HEK293 (cell line): Measurements from ENCODE around the gene EYS.

Experiments
- CTCF ChIP-seq: fragments of 450-650 bp; formaldehyde crosslinking; IDR thresholded peaks from 2 replicates; pipeline ENCODE4 v1.5.1; 2016; ENCODE audit warnings: missing biosample characterization, missing genetic modification characterization
- TSHZ1 ChIP-seq: fragments of 450-650 bp; formaldehyde crosslinking; IDR thresholded peaks from 2 replicates; pipeline ENCODE4 v1.5.1; 2016; ENCODE audit warnings: missing biosample characterization, missing genetic modification characterization, borderline replicate concordance
- ZBTB11 ChIP-seq: fragments of 450-650 bp; formaldehyde crosslinking; conservative IDR thresholded peaks from 2 replicates; pipeline ENCODE4 v1.5.1; 2016; ENCODE audit warnings: low read depth, missing biosample characterization, missing genetic modification characterization
- ZBTB26 ChIP-seq: fragments of 450-650 bp; formaldehyde crosslinking; optimal IDR thresholded peaks from 2 replicates; pipeline ENCODE3; 2016; ENCODE audit warnings: missing biosample characterization, mild to moderate bottlenecking, missing genetic modification characterization
- ZBTB8A ChIP-seq: fragments of 450-650 bp; formaldehyde crosslinking; IDR thresholded peaks from 2 replicates; pipeline ENCODE4 v1.5.1; 2016; ENCODE audit warnings: missing biosample characterization, missing genetic modification characterization
- ZEB2 ChIP-seq: fragments of 450-650 bp; formaldehyde crosslinking; IDR thresholded peaks from 2 replicates; pipeline ENCODE4 v1.5.1; 2016; ENCODE audit warnings: missing biosample characterization, missing genetic modification characterization
- ZNF184 ChIP-seq: fragments of 450-650 bp; IDR thresholded peaks from 2 replicates; pipeline ENCODE4 v1.5.1; 2018; ENCODE audit warnings: missing biosample characterization, mild to moderate bottlenecking, missing genetic modification characterization
- ZNF362 ChIP-seq: fragments of 450-650 bp; formaldehyde crosslinking; IDR thresholded peaks from 2 replicates; pipeline ENCODE4 v1.5.1; 2016; ENCODE audit warnings: missing biosample characterization, missing genetic modification characterization
- ZNF670 ChIP-seq: fragments of 450-650 bp; formaldehyde crosslinking; IDR thresholded peaks from 2 replicates; pipeline ENCODE4 v1.5.1; 2016; ENCODE audit warnings: missing biosample characterization, missing genetic modification characterization, low read depth
- ZNF785 ChIP-seq: fragments of 450-650 bp; formaldehyde crosslinking; IDR thresholded peaks from 2 replicates; pipeline ENCODE4 v1.5.1; 2016; ENCODE audit warnings: missing biosample characterization, missing genetic modification characterization
- ZNF792 ChIP-seq: fragments of 450-650 bp; formaldehyde crosslinking; IDR thresholded peaks from 2 replicates; pipeline ENCODE4 v1.5.1; 2016; ENCODE audit warnings: missing biosample characterization, missing genetic modification characterization

GRCh38 chr6:64258302-64258701 lies 1448.7 kb downstream of the EYS start:
- TF ChIP-seq ZNF792 (tag by site-specific recombination) (no peak), ZNF184 (no peak), ZBTB26 (tag by site-specific recombination) (no peak), ZBTB8A (tag by site-specific recombination) (no peak), ZNF785 (tag by site-specific recombination) (no peak), ZNF362 (tag by site-specific recombination) (no peak), ZBTB11 (tag by site-specific recombination) (no peak), ZNF670 (tag by site-specific recombination) (no peak), CTCF (tag by site-specific recombination) (no peak), TSHZ1 (tag by site-specific recombination) (no peak), ZEB2 (no peak)
